K562 (cell line): ENCODE data around the gene RTN4. TPM values are rescaled to one million over a fixed set of nuclear protein-coding genes. Genes with fewer than 3 reads are reported as not detected.
A peak's percentile ranks its signal among the peaks of the same experiment; 100 is the strongest.

Experiments
- ATAC-seq: fragments of 200-7000 bp; cut with Tn5 transposase; 3 replicates; pipeline ENCODE4 v1.9.1; 2020; ENCODE audit warnings: moderate library complexity
- BruUV-seq: library from RNA; stranded (reverse); fragments of 400-500 nt; replicated peaks from 2 replicates; lab custom pipeline; 2021; lab: Mats Ljungman, UMichigan
- CTCF ChIA-PET: fragments of 300-600 bp; formaldehyde crosslinking; extraction: SDS; loops from one replicate; lab custom pipeline; 2021; ENCODE audit warnings: low intra/inter-chr PET ratio; lab: Yijun Ruan, JAX
- POLR2A ChIA-PET: fragments of 300-600, 350-650 bp; sonication (Branson Sonifier 250); formaldehyde crosslinking; extraction: SDS; loops from one replicate; lab custom pipeline; 2021; ENCODE audit warnings: antibody characterized with exemption, inconsistent platforms; lab: Yijun Ruan, JAX
- DNase-seq, 4 experiments: peaks; one replicate each; pipeline versions ENCODE4 v3.0.0 to v3.0.0-alpha.2; 2011 to 2018; ENCODE audit warnings: low spot score in 3 of 4, mixed read lengths in 3 of 4; ENCODE audit errors: extremely low read depth in 1 of 4
- FAIRE-seq: peaks from 2 replicates; lab custom pipeline; 2011; peaks lifted over from hg19 to GRCh38; lab: Jason Lieb, UNC
- H2AFZ ChIP-seq: 2 replicates; pipeline ENCODE4 v1.6.0; 2011; ENCODE audit warnings: low read depth, low read length, control low read depth, inconsistent platforms
- H3K27ac ChIP-seq: fragments of 200-600 bp; 3 replicates; pipeline ENCODE4 v1.8.0; 2011; ENCODE audit warnings: low read depth, mild to moderate bottlenecking, control low read depth, inconsistent platforms, low read length, moderate library complexity, mixed read lengths; ENCODE audit errors: extremely low read depth
- H3K27me3 ChIP-seq, 2 experiments: fragments of 300-600 bp in 1 of 2; 2 replicates in 1 of 2; 3 replicates in 1 of 2; pipeline versions ENCODE4 v1.6.0 to v1.8.0; 2011; ENCODE audit warnings: inconsistent platforms in 2 of 2, low read length in 2 of 2, mild to moderate bottlenecking in 1 of 2, mixed read lengths in 1 of 2, moderate library complexity in 1 of 2; ENCODE audit not compliant: control insufficient read depth in 2 of 2, insufficient read depth in 2 of 2
- H3K36me3 ChIP-seq: fragments of 300-600 bp; 3 replicates; pipeline ENCODE4 v1.8.0; 2011; ENCODE audit warnings: mild to moderate bottlenecking, low read length, inconsistent platforms; ENCODE audit not compliant: control insufficient read depth, insufficient read depth
- H3K4me1 ChIP-seq, 2 experiments: fragments of 200-600 bp in 1 of 2; replicated peaks in 1 of 2; 2 replicates in 1 of 2; 3 replicates in 1 of 2; pipeline versions ENCODE4 v1.5.1 to v1.8.0; 2011; ENCODE audit warnings: inconsistent platforms in 2 of 2, low read length in 2 of 2, mild to moderate bottlenecking in 1 of 2, mixed read lengths in 1 of 2, moderate library complexity in 1 of 2; ENCODE audit not compliant: control insufficient read depth in 2 of 2, insufficient read depth in 2 of 2
- H3K4me2 ChIP-seq: 2 replicates; pipeline ENCODE4 v1.6.1; 2011; ENCODE audit warnings: low read length, control low read depth, inconsistent platforms, mixed read lengths; ENCODE audit not compliant: insufficient read depth
- H3K4me3 ChIP-seq: fragments of 200-600 bp; sonication (generic), shearing (Covaris generic); 2 replicates; pipeline ENCODE4 v1.5.1; 2016; ENCODE audit warnings: control low read depth, inconsistent platforms
- H3K79me2 ChIP-seq: fragments of 200-600 bp; 3 replicates; pipeline ENCODE4 v1.8.0; 2011; ENCODE audit warnings: low read length, inconsistent platforms; ENCODE audit not compliant: control insufficient read depth, insufficient read depth
- H3K9ac ChIP-seq, 2 experiments: 2 replicates each; pipeline versions ENCODE4 v1.6.0 to v1.6.1; 2011; ENCODE audit warnings: low read depth in 2 of 2, low read length in 2 of 2, control low read depth in 1 of 2, inconsistent platforms in 1 of 2, mild to moderate bottlenecking in 1 of 2, mixed read lengths in 1 of 2; ENCODE audit not compliant: insufficient read depth in 1 of 2
- H3K9me1 ChIP-seq: one replicate; pipeline ENCODE4 v1.6.0; 2011; ENCODE audit warnings: inconsistent platforms, mild to moderate bottlenecking, low read length, moderate library complexity; ENCODE audit not compliant: control insufficient read depth, insufficient read depth
- H3K9me3 ChIP-seq: replicated peaks from 2 replicates; pipeline ENCODE4 v1.5.1; 2011; ENCODE audit warnings: low read depth, low read length, inconsistent platforms; ENCODE audit not compliant: control insufficient read depth, insufficient read depth
- H4K20me1 ChIP-seq: replicated peaks from 2 replicates; pipeline ENCODE4 v1.6.1; 2011; ENCODE audit warnings: low read length, inconsistent platforms, mixed read lengths; ENCODE audit not compliant: control insufficient read depth, insufficient read depth
- ATF7 ChIP-seq: fragments of 450-650 bp; IDR thresholded peaks from 2 replicates; pipeline ENCODE4 v1.7.1; 2014; ENCODE audit warnings: mild to moderate bottlenecking, moderate library complexity
- BCOR ChIP-seq: fragments of 450-650 bp; IDR thresholded peaks from 2 replicates; pipeline ENCODE4 v1.6.1; 2016
- DPF2 ChIP-seq: fragments of 450-650 bp; IDR thresholded peaks from 2 replicates; pipeline ENCODE4 v1.6.1; 2016
- GATA2 ChIP-seq: sonication (generic); formaldehyde crosslinking; IDR thresholded peaks from 2 replicates; pipeline ENCODE4 v1.4.0; 2020; ENCODE audit warnings: mild to moderate bottlenecking, missing genetic modification reagents
- HDAC1 ChIP-seq, 2 experiments: fragments of 450-650 bp; IDR thresholded peaks; 2 replicates each; pipeline ENCODE4 v1.6.1; 2016 to 2017; ENCODE audit warnings: inconsistent platforms in 1 of 2, mild to moderate bottlenecking in 1 of 2, moderate library complexity in 1 of 2
- JUND ChIP-seq, 2 experiments: IDR thresholded peaks; 2 replicates in 1 of 2; 3 replicates in 1 of 2; pipeline ENCODE4 v1.6.1; 2011; ENCODE audit warnings: borderline replicate concordance in 2 of 2, low read depth in 2 of 2, low read length in 2 of 2, improper control_type of control experiment in 1 of 2, missing biosample characterization in 1 of 2, missing genetic modification characterization in 1 of 2, missing genetic modification reagents in 1 of 2
- MEIS2 ChIP-seq: fragments of 450-650 bp; IDR thresholded peaks from 2 replicates; pipeline ENCODE4 v1.6.1; 2014; ENCODE audit warnings: mild to moderate bottlenecking; ENCODE audit not compliant: partially characterized antibody
- RCOR1 ChIP-seq, 2 experiments: IDR thresholded peaks; 2 replicates each; pipeline ENCODE4 v1.6.1; 2012; ENCODE audit warnings: low read depth in 2 of 2, low read length in 2 of 2, borderline replicate concordance in 1 of 2, improper control_type of control experiment in 1 of 2
- TAF15 ChIP-seq: fragments of 200-400 bp; formaldehyde crosslinking; IDR thresholded peaks from 2 replicates; pipeline ENCODE4 v1.6.1; 2017; ENCODE audit warnings: mild to moderate bottlenecking, low read depth, low read length, moderate library complexity
- TAL1 ChIP-seq: fragments of 450-650 bp; IDR thresholded peaks from 2 replicates; pipeline ENCODE4 v1.6.1; 2016; ENCODE audit warnings: mild to moderate bottlenecking
- ZNF57 ChIP-seq: fragments of 450-650 bp; formaldehyde crosslinking; IDR thresholded peaks from 2 replicates; pipeline ENCODE4 v1.4.0; 2020; ENCODE audit warnings: mild to moderate bottlenecking, moderate library complexity
- WGBS: fragments of 100-300 bp; shearing (Covaris generic); methylation state at CpG from one replicate; pipeline ENCODE4 v1.1.6; 2016; ENCODE audit warnings: low coverage, mixed read lengths; ENCODE audit not compliant: insufficient coverage; ENCODE audit errors: missing lambda C conversion rate; 5-methylcytosine and 5-hydroxymethylcytosine counted together
- in situ Hi-C: fragments of 300-500 bp; cut with MboI; formaldehyde crosslinking; loops from 4 replicates; pipeline ENCODE4 v1.15.0; 2018; ENCODE audit warnings: inconsistent platforms, mixed read lengths
- intact Hi-C: fragments of 100-400 bp; cut with micrococcal nuclease; formaldehyde crosslinking; loops from 2 replicates; pipeline ENCODE4 v1.14.2; 2022
- polyA plus RNA-seq, 8 experiments: library from polyadenylated mRNA; depleted of rRNA in 4 of 8; stranded (reverse) in 5 of 8; unstranded in 3 of 8; fragments of >200 nt; fragmentation: Nextera tagmentation in 2 of 8; fragmentation: Illumina TruSeq in 1 of 8; extraction: Ambion mirVana in 2 of 8; extraction: Trizol in 1 of 8; gene quantifications; 2 replicates each; pipeline versions ENCODE4 v1.2.1 to v1.2.3, GENCODE V29; 2011 to 2014; ENCODE audit warnings: inconsistent platforms in 1 of 8, missing spikeins in 1 of 8
- total RNA-seq, 7 experiments: library from RNA; depleted of rRNA in 6 of 7; stranded (reverse); fragments of >200 nt in 6 of 7; fragmentation: Illumina TruSeq in 2 of 7; extraction: Trizol in 2 of 7; gene quantifications; 2 replicates each; pipeline versions ENCODE4 v1.2.1 to v1.2.3, GENCODE V29; 2011 to 2021; ENCODE audit warnings: low replicate concordance in 1 of 7

Gene RTN4
- total and polyA plus RNA-seq, 9 of the 15 experiments (the other 6 are each of a cell fraction or from before 2014, with no cell fraction given) = 73.0 to 248 (median 116) TPM

DNA sequence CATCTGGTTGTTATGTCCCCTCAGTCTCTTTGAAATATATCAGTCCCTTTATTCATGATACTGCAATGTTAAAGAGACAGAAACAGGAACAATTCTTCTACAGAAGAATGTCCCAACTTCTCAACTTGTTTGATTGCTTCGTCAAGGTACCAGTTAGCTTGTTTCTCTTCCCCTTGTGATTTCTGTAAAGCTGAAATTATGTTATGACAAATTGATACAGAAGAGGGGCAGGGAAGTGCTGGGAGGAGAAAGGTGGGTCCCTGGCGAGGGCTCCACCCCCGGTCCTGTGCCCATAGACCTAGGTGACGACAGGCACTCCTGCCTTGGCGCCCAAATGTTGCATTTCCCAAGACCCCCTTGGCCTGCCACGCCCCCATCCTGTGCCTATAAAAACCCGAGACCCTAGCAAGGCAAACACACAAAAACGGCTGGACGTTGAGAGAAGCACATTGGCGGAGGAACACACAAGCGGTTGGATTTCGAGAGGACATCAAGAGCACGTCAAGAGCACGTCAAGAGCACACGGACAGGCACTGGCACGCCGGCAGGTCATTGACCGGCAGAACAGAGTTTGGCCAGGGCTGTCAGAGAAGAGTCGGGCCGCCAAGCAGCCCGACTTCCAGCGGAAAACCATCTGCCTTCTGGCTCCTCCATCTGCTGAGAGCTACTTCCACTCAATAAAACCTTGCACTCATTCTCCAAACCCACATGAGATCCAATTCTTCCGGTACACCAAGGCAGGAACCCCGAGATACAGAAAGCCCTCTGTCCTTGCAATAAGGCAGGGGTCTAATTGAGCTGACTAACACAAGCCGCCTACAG is 11.5 kb upstream of the RTN4 start:
- H4K20me1 ChIP-seq = no peaks in the 10 kb centered on the region
- H3K9ac ChIP-seq = no peak overlapping the region
- FAIRE-seq = no peak
- H3K4me1 ChIP-seq = peaks cover 11 to 17% of the 10 kb centered on the region in 2 experiments; a peak in 3 of 5 replicates
- no TSS peak for BruUV-seq
- H3K79me2 ChIP-seq = no peaks in the 10 kb centered on the region
- intact Hi-C loops = no loop called here
- in situ Hi-C loops = no loop called here
- TF ChIP-seq JUND (IDR thresholded peaks at IDR 0.05; ENCODE audit: borderline replicate concordance, low read depth, low read length) (no peak), JUND (tag; IDR thresholded peaks at IDR 0.05; ENCODE audit: borderline replicate concordance, low read depth, low read length) (no peak), TAF15 (0 out of 2 replicates have a peak, but pooled peaks have one; percentile 51)
- no peaks in the 10 kb centered on the region for H3K27me3 ChIP-seq
- H3K4me3 ChIP-seq = no peak overlapping the region
- POLR2A ChIA-PET = interaction anchor here (0.6 to 2.2 kb wide), 5 partner anchors 8 to 165 kb away, joined by 3 to 9 read pairs (median 4); partner anchors contain the start of gene RTN4
- no peak for ATAC-seq
- no peak for DNase-seq
- WGBS = 88% methylated on average over 25 of the region's 25 CpGs
- H3K4me2 ChIP-seq = no peak overlapping the region
- no peaks in the 10 kb centered on the region for H3K9me3 ChIP-seq
- H3K9me1 ChIP-seq = no peaks in the 10 kb centered on the region
- H2AFZ ChIP-seq = no peak overlapping the region
- H3K36me3 ChIP-seq = no peaks in the 10 kb centered on the region
- CTCF ChIA-PET = no interaction called here
- no peak overlapping the region for H3K27ac ChIP-seq

GRCh38 chr2:55059793-55060192 is 9.5 kb upstream of the RTN4 start:
- FAIRE-seq = no peak
- 11% methylated on average over 4 of the region's 4 CpGs for WGBS
- TF ChIP-seq MEIS2 (peak; percentile 78), HDAC1 (IDR thresholded peaks at IDR 0.05) (peak in 1 of 2 experiments; percentile 18; a peak in 1 of 4 replicates), TAL1 (peak; percentile 66), DPF2 (peak; percentile 82), BCOR (peak; percentile 59; the same call in 1 of the 2 replicates), GATA2 (CRISPR knock-in tag) (0 out of 2 replicates have a peak, but pooled peaks have one; percentile 24), RCOR1 (IDR thresholded peaks at IDR 0.05; ENCODE audit: borderline replicate concordance in 1 of 2, low read depth in 2 of 2, low read length in 2 of 2) (peak in 1 of 2 experiments; percentile 59; a peak in 1 of 4 replicates), ATF7 (peak; percentile 51), ZNF57 (CRISPR knock-in tag) (no peak)

More at GRCh38 chr2:55059793-55060192, 9.5 kb upstream of the RTN4 start:
- intact Hi-C loops (no loop called here), in situ Hi-C loops (no loop called here)
- H4K20me1 ChIP-seq = no peaks in the 10 kb centered on the region
- H3K9me1 ChIP-seq = no peaks in the 10 kb centered on the region
- H2AFZ ChIP-seq = no peak overlapping the region
- ATAC-seq = peak; percentile 18; the same call in 1 of the 3 replicates
- H3K4me2 ChIP-seq = peak overlapping the region; percentile 63; the same call in 1 of the 2 replicates
- H3K4me3 ChIP-seq = no peak overlapping the region
- H3K4me1 ChIP-seq = peaks cover 17 to 18% of the 10 kb centered on the region in 2 experiments; a peak in 4 of 5 replicates
- no TSS peak for BruUV-seq
- ChIA-PET CTCF (no interaction called here), POLR2A (interaction anchor here (0.9 to 1.6 kb wide), 4 partner anchors 9 to 23 kb away, joined by 3 to 5 read pairs (median 4); partner anchors contain the start of gene RTN4)
- no peak overlapping the region for H3K27ac ChIP-seq
- peak overlapping the region; percentile 16 to 55; a peak in 1 of 4 replicates for H3K9ac ChIP-seq
- H3K9me3 ChIP-seq = no peaks in the 10 kb centered on the region
- no peaks in the 10 kb centered on the region for H3K79me2 ChIP-seq
- peak in 2 of 4 experiments; percentile 46 to 53 for DNase-seq
- no peaks in the 10 kb centered on the region for H3K27me3 ChIP-seq
- H3K36me3 ChIP-seq = no peaks in the 10 kb centered on the region; the same call in 2 of the 3 replicates
